ENCODE results near the gene NPDC1.

The NPDC1 gene

DNA sequence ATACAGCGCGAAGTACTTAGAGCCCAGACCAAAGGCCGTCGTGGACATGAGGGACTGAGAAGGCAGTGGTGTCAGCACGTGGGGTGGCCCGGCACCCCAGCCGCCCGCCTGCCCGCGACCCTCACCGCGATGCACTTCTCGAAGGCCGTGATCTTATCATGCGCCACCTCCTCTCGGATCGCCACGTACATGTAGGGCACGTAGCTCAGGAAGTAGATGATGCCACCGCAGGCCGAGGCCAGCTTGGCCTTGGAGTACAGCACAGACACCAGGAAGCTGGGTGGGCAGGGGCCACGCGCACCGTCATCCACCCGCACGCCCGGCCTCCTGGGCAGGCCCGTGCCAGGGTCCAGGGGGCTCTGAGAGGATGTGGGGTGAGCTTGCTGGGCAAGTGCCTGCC is 28.9 kb downstream of the NPDC1 start:
- no peak for ATAC-seq
- TF ChIP-seq SNAI2 (CRISPR knock-in tag; IDR thresholded peaks at IDR 0.05) (no peak), ZNF565 (CRISPR knock-in tag; conservative IDR thresholded peaks at IDR 0.05; ENCODE audit: low read depth) (no peak), ZNF70 (CRISPR knock-in tag; IDR thresholded peaks at IDR 0.05) (no peak), ARNTL (CRISPR knock-in tag; IDR thresholded peaks at IDR 0.05; ENCODE audit: borderline replicate concordance, low read depth) (no peak), BACH2 (CRISPR knock-in tag; IDR thresholded peaks at IDR 0.05; ENCODE audit: borderline replicate concordance) (no peak), ZC3H10 (CRISPR knock-in tag; IDR thresholded peaks at IDR 0.05) (no peak), ZFP30 (CRISPR knock-in tag; IDR thresholded peaks at IDR 0.05) (no peak), ZNF8 (CRISPR knock-in tag; IDR thresholded peaks at IDR 0.05) (no peak), TOX (CRISPR knock-in tag; IDR thresholded peaks at IDR 0.05; ENCODE audit: borderline replicate concordance) (no peak), ISL1 (CRISPR knock-in tag; IDR thresholded peaks at IDR 0.05) (no peak), POU6F1 (CRISPR knock-in tag; IDR thresholded peaks at IDR 0.05; ENCODE audit: borderline replicate concordance, low read depth) (no peak), CSDC2 (CRISPR knock-in tag; IDR thresholded peaks at IDR 0.05) (no peak)
- TF ChIP-seq, protein P1, sequence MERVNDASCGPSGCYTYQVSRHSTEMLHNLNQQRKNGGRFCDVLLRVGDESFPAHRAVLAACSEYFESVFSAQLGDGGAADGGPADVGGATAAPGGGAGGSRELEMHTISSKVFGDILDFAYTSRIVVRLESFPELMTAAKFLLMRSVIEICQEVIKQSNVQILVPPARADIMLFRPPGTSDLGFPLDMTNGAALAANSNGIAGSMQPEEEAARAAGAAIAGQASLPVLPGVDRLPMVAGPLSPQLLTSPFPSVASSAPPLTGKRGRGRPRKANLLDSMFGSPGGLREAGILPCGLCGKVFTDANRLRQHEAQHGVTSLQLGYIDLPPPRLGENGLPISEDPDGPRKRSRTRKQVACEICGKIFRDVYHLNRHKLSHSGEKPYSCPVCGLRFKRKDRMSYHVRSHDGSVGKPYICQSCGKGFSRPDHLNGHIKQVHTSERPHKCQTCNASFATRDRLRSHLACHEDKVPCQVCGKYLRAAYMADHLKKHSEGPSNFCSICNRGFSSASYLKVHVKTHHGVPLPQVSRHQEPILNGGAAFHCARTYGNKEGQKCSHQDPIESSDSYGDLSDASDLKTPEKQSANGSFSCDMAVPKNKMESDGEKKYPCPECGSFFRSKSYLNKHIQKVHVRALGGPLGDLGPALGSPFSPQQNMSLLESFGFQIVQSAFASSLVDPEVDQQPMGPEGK (CRISPR knock-in tag; IDR thresholded peaks at IDR 0.05; ENCODE audit: borderline replicate concordance) = no peak
- TF ChIP-seq, protein P2, sequence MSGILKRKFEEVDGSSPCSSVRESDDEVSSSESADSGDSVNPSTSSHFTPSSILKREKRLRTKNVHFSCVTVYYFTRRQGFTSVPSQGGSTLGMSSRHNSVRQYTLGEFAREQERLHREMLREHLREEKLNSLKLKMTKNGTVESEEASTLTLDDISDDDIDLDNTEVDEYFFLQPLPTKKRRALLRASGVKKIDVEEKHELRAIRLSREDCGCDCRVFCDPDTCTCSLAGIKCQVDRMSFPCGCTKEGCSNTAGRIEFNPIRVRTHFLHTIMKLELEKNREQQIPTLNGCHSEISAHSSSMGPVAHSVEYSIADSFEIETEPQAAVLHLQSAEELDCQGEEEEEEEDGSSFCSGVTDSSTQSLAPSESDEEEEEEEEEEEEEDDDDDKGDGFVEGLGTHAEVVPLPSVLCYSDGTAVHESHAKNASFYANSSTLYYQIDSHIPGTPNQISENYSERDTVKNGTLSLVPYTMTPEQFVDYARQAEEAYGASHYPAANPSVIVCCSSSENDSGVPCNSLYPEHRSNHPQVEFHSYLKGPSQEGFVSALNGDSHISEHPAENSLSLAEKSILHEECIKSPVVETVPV (CRISPR knock-in tag; IDR thresholded peaks at IDR 0.05) = no peak

GRCh38 chr9:137016436-137016835 is 29.5 kb downstream of the NPDC1 start:
- no peak for ATAC-seq
- TF ChIP-seq ZC3H10 (CRISPR knock-in tag; IDR thresholded peaks at IDR 0.05) (no peak), PPARA (CRISPR knock-in tag; IDR thresholded peaks at IDR 0.05; ENCODE audit: borderline replicate concordance) (no peak), OSR1 (CRISPR knock-in tag; IDR thresholded peaks at IDR 0.05) (no peak)

DNA sequence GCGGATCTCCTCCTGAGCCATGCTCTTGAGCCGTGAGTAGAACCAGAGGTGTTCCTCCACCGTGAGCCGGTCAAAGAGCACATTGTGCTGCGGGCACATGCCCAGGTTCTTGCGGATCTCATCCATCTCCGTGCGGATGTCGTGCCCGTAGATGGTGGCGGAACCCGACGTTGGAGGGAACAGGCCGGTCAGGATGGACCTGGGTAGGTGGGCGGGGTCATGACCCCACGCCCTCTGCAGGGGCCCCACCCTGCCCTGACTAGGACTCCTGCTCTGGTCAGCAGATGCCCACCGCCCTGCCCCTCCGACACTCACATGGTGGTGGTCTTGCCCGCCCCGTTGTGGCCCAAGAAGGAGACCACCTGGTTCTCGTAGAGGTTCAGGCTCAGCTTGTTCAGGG is 30.0 kb downstream of the NPDC1 start:
- TF ChIP-seq CSDC2 (CRISPR knock-in tag; IDR thresholded peaks at IDR 0.05) (no peak), ARNTL (CRISPR knock-in tag; IDR thresholded peaks at IDR 0.05; ENCODE audit: borderline replicate concordance, low read depth) (no peak), ZFP30 (CRISPR knock-in tag; IDR thresholded peaks at IDR 0.05) (no peak), ESRRG (CRISPR knock-in tag; IDR thresholded peaks at IDR 0.05) (no peak), TCF4 (CRISPR knock-in tag; IDR thresholded peaks at IDR 0.05; ENCODE audit: borderline replicate concordance) (no peak), ZNF565 (CRISPR knock-in tag; conservative IDR thresholded peaks at IDR 0.05; ENCODE audit: low read depth) (no peak), GLIS3 (CRISPR knock-in tag; IDR thresholded peaks at IDR 0.05) (no peak), ZNF70 (CRISPR knock-in tag; IDR thresholded peaks at IDR 0.05) (no peak), ZNF8 (CRISPR knock-in tag; IDR thresholded peaks at IDR 0.05) (no peak), ZC3H10 (CRISPR knock-in tag; IDR thresholded peaks at IDR 0.05) (no peak), ZFP3 (CRISPR knock-in tag; IDR thresholded peaks at IDR 0.05) (no peak), BACH2 (CRISPR knock-in tag; IDR thresholded peaks at IDR 0.05; ENCODE audit: borderline replicate concordance) (no peak), OSR1 (CRISPR knock-in tag; IDR thresholded peaks at IDR 0.05) (no peak), PPARA (CRISPR knock-in tag; IDR thresholded peaks at IDR 0.05; ENCODE audit: borderline replicate concordance) (no peak), SNAI2 (CRISPR knock-in tag; IDR thresholded peaks at IDR 0.05) (no peak)
- TF ChIP-seq, protein P1 (CRISPR knock-in tag; IDR thresholded peaks at IDR 0.05; ENCODE audit: borderline replicate concordance) = no peak
- TF ChIP-seq, protein P2 (CRISPR knock-in tag; IDR thresholded peaks at IDR 0.05) = no peak
- TF ChIP-seq, protein P3, sequence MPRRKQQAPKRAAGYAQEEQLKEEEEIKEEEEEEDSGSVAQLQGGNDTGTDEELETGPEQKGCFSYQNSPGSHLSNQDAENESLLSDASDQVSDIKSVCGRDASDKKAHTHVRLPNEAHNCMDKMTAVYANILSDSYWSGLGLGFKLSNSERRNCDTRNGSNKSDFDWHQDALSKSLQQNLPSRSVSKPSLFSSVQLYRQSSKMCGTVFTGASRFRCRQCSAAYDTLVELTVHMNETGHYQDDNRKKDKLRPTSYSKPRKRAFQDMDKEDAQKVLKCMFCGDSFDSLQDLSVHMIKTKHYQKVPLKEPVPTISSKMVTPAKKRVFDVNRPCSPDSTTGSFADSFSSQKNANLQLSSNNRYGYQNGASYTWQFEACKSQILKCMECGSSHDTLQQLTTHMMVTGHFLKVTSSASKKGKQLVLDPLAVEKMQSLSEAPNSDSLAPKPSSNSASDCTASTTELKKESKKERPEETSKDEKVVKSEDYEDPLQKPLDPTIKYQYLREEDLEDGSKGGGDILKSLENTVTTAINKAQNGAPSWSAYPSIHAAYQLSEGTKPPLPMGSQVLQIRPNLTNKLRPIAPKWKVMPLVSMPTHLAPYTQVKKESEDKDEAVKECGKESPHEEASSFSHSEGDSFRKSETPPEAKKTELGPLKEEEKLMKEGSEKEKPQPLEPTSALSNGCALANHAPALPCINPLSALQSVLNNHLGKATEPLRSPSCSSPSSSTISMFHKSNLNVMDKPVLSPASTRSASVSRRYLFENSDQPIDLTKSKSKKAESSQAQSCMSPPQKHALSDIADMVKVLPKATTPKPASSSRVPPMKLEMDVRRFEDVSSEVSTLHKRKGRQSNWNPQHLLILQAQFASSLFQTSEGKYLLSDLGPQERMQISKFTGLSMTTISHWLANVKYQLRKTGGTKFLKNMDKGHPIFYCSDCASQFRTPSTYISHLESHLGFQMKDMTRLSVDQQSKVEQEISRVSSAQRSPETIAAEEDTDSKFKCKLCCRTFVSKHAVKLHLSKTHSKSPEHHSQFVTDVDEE (CRISPR knock-in tag; IDR thresholded peaks at IDR 0.05) = no peak
- no peak for ATAC-seq

Measured in SK-N-SH treated with all-trans-retinoic acid at 6 μM for 48 hours (cell line).